Measurements from ENCODE around the gene PKNOX2.

DNA sequence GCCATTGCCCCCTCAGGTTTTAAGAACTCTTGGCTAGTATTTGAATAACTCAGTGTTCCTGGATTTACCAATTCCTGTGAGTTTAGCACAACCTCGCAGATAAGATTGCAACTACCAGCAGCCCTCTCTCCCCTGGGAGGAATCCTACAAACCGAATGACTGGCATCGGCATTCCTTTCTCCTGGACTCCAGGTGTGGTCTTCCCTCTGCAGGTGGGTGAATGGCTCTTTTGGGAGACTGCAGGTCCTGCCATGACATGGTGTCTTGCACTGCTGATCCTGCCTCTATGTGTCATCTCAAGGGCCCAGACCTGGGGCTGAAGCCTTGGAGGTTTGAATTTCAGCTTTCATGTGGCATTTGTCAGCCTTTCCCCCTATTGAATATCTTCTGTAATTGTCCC is 105.6 kb downstream of the PKNOX2 start:
- no peak for TF ChIP-seq POLR2AphosphoS5 (IDR thresholded peaks at IDR 0.05)
- TF ChIP-seq, protein P1, sequence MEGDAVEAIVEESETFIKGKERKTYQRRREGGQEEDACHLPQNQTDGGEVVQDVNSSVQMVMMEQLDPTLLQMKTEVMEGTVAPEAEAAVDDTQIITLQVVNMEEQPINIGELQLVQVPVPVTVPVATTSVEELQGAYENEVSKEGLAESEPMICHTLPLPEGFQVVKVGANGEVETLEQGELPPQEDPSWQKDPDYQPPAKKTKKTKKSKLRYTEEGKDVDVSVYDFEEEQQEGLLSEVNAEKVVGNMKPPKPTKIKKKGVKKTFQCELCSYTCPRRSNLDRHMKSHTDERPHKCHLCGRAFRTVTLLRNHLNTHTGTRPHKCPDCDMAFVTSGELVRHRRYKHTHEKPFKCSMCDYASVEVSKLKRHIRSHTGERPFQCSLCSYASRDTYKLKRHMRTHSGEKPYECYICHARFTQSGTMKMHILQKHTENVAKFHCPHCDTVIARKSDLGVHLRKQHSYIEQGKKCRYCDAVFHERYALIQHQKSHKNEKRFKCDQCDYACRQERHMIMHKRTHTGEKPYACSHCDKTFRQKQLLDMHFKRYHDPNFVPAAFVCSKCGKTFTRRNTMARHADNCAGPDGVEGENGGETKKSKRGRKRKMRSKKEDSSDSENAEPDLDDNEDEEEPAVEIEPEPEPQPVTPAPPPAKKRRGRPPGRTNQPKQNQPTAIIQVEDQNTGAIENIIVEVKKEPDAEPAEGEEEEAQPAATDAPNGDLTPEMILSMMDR (IDR thresholded peaks at IDR 0.05): no peak
- no peak for TF ChIP-seq POLR2A (IDR thresholded peaks at IDR 0.05)

All from sigmoid colon (tissue), 4 donors.